IMR-90 (cell line): Measurements from ENCODE around the gene CHAF1B. TPM values are rescaled to one million over a fixed set of nuclear protein-coding genes. Genes with fewer than 3 reads are reported as not detected.

ENCODE experiments used
- ATAC-seq: fragments of 200-7000 bp; cut with Tn5 transposase; 2 replicates; pipeline ENCODE4 v1.9.1; 2020; ENCODE audit warnings: low read depth, mild to moderate bottlenecking, moderate library complexity
- BruUV-seq: library from RNA; stranded (reverse); fragments of 400-500 nt; replicated peaks from 2 replicates; lab custom pipeline; 2021; lab: Mats Ljungman, UMichigan
- CTCF ChIA-PET: fragments of 300-600 bp; formaldehyde crosslinking; extraction: SDS; loops from one replicate; lab custom pipeline; 2021; ENCODE audit warnings: antibody characterized with exemption; lab: Yijun Ruan, JAX
- POLR2A ChIA-PET: fragments of 300-600 bp; sonication (Branson Sonifier 250); formaldehyde crosslinking; loops from one replicate; lab custom pipeline; 2022; ENCODE audit warnings: antibody characterized with exemption; ENCODE audit not compliant: unreplicated experiment; lab: Charles Lee
- DNase-seq: peaks from one replicate; pipeline ENCODE4 v3.0.0; 2013
- H2AFZ ChIP-seq: replicated peaks from 2 replicates; pipeline ENCODE3; 2013; ENCODE audit warnings: low read length, mild to moderate bottlenecking; ENCODE audit not compliant: poor library complexity
- H2AK5ac ChIP-seq: 2 replicates; pipeline ENCODE4 v1.6.1; 2013; ENCODE audit warnings: low read depth, low read length, inconsistent platforms
- H2AK9ac ChIP-seq: replicated peaks from 2 replicates; pipeline ENCODE3; 2013; ENCODE audit warnings: mild to moderate bottlenecking, low read depth, low read length, moderate library complexity; ENCODE audit not compliant: poor library complexity
- H2BK120ac ChIP-seq: 2 replicates; pipeline ENCODE4 v1.6.1; 2013; ENCODE audit warnings: low read depth, low read length, inconsistent platforms
- H2BK15ac ChIP-seq: 3 replicates; pipeline ENCODE4 v1.6.1; 2013; ENCODE audit warnings: low read depth, low read length, inconsistent platforms
- H2BK20ac ChIP-seq: 2 replicates; pipeline ENCODE4 v1.6.1; 2013; ENCODE audit warnings: low read depth, mild to moderate bottlenecking, inconsistent platforms, low read length, moderate library complexity
- H2BK5ac ChIP-seq: 2 replicates; pipeline ENCODE4 v1.6.1; 2013; ENCODE audit warnings: mild to moderate bottlenecking, low read depth, low read length, inconsistent platforms; ENCODE audit not compliant: poor library complexity, severe bottlenecking
- H3K14ac ChIP-seq: replicated peaks from 2 replicates; pipeline ENCODE4 v1.6.1; 2013; ENCODE audit warnings: low read depth, low read length, inconsistent platforms
- H3K18ac ChIP-seq: 2 replicates; pipeline ENCODE4 v1.6.1; 2013; ENCODE audit warnings: low read depth, low read length, control low read depth
- H3K23ac ChIP-seq: 2 replicates; pipeline ENCODE4 v1.6.1; 2013; ENCODE audit warnings: low read depth, low read length, inconsistent platforms
- H3K27ac ChIP-seq: 2 replicates; pipeline ENCODE4 v1.5.1; 2013; ENCODE audit warnings: mild to moderate bottlenecking, control low read depth, low read length; ENCODE audit not compliant: insufficient read depth
- H3K27me3 ChIP-seq: 2 replicates; pipeline ENCODE4 v1.6.1; 2013; ENCODE audit warnings: low read length; ENCODE audit not compliant: control insufficient read depth, insufficient read depth
- H3K36me3 ChIP-seq: 2 replicates; pipeline ENCODE4 v1.6.1; 2013; ENCODE audit warnings: low read length, mixed read lengths; ENCODE audit not compliant: control insufficient read depth, insufficient read depth
- H3K4ac ChIP-seq: 2 replicates; pipeline ENCODE4 v1.6.1; 2013; ENCODE audit warnings: low read depth, low read length, inconsistent platforms
- H3K4me1 ChIP-seq: 2 replicates; pipeline ENCODE4 v1.6.1; 2013; ENCODE audit warnings: low read length, mixed read lengths; ENCODE audit not compliant: control insufficient read depth, insufficient read depth
- H3K4me2 ChIP-seq: 2 replicates; pipeline ENCODE4 v1.6.1; 2013; ENCODE audit warnings: low read depth, mild to moderate bottlenecking, control low read depth, low read length, moderate library complexity
- H3K4me3 ChIP-seq: 2 replicates; pipeline ENCODE4 v1.5.1; 2013; ENCODE audit warnings: low read depth, mild to moderate bottlenecking, control low read depth, low read length, moderate library complexity; ENCODE audit not compliant: insufficient read depth
- H3K56ac ChIP-seq: 2 replicates; pipeline ENCODE4 v1.6.1; 2013; ENCODE audit warnings: low read length, inconsistent platforms; ENCODE audit not compliant: insufficient read depth; ENCODE audit errors: extremely low read depth
- H3K79me1 ChIP-seq, 2 experiments: 2 replicates each; pipeline ENCODE4 v1.6.1; 2013; ENCODE audit warnings: low read length in 2 of 2, inconsistent platforms in 1 of 2, low read depth in 1 of 2
- H3K9ac ChIP-seq: 2 replicates; pipeline ENCODE4 v1.6.1; 2013; ENCODE audit warnings: low read depth, low read length, control low read depth
- H3K9me1 ChIP-seq: 2 replicates; pipeline ENCODE4 v1.6.1; 2013; ENCODE audit warnings: low read length, inconsistent platforms; ENCODE audit not compliant: insufficient read depth
- H3K9me3 ChIP-seq: 2 replicates; pipeline ENCODE4 v1.6.1; 2013; ENCODE audit warnings: low read length; ENCODE audit not compliant: control insufficient read depth, insufficient read depth
- H4K20me1 ChIP-seq: 2 replicates; pipeline ENCODE4 v1.6.1; 2013; ENCODE audit warnings: low read length, inconsistent platforms; ENCODE audit not compliant: insufficient read depth
- H4K5ac ChIP-seq: 2 replicates; pipeline ENCODE4 v1.6.1; 2013; ENCODE audit warnings: mild to moderate bottlenecking, low read depth, low read length, control low read depth
- H4K8ac ChIP-seq, 2 experiments: 2 replicates each; pipeline ENCODE4 v1.6.1; 2013; ENCODE audit warnings: low read depth in 2 of 2, low read length in 2 of 2, control low read depth in 1 of 2, inconsistent platforms in 1 of 2
- H4K91ac ChIP-seq: 2 replicates; pipeline ENCODE4 v1.6.1; 2013; ENCODE audit warnings: low read depth, low read length, inconsistent platforms; ENCODE audit not compliant: insufficient read depth
- NFE2L2 ChIP-seq: fragments of 150-350 bp; IDR thresholded peaks from 2 replicates; pipeline ENCODE4 v1.6.1; 2016; ENCODE audit warnings: low read depth, mild to moderate bottlenecking, low read length
- RAD21 ChIP-seq: IDR thresholded peaks from 2 replicates; pipeline ENCODE4 v1.6.1; 2012; ENCODE audit warnings: low read length, improper control_type of control experiment
- WGBS, 2 experiments: methylation state at CpG; one replicate each; pipeline versions ENCODE4 v1.1.5 to v1.1.7; 2013; ENCODE audit warnings: missing lambda C conversion rate in 2 of 2; ENCODE audit not compliant: insufficient read length in 1 of 2; ENCODE audit errors: extremely low coverage in 2 of 2; 5-methylcytosine and 5-hydroxymethylcytosine counted together
- dilution Hi-C: fragments of 300-500 bp; cut with HindIII; formaldehyde crosslinking; loops from one replicate; pipeline ENCODE4 v1.14.3; 2018; ENCODE audit warnings: low sequenced_read_pairs; ENCODE audit not compliant: unreplicated experiment
- in situ Hi-C: fragments of 300-500 bp; cut with MboI; formaldehyde crosslinking; loops from 3 replicates; pipeline ENCODE4 v1.14.3; 2019; ENCODE audit warnings: low sequenced_read_pairs, inconsistent platforms, mixed read lengths
- intact Hi-C: fragments of 100-400 bp; cut with micrococcal nuclease; formaldehyde crosslinking; loops from 2 replicates; pipeline ENCODE4 v1.10.0; 2022
- polyA plus RNA-seq, 3 experiments: library from polyadenylated mRNA; depleted of rRNA; stranded (reverse); fragments of >200 nt; gene quantifications; 2 replicates each; pipeline ENCODE4 v1.2.3, GENCODE V29; 2012; ENCODE audit warnings: low replicate concordance in 1 of 3
- total RNA-seq: library from RNA; depleted of rRNA; stranded (reverse); fragments of >200 nt; gene quantifications from 2 replicates; pipeline ENCODE4 v1.2.3, GENCODE V29; 2012

Gene CHAF1B
- total and polyA plus RNA-seq, 2 of the 4 experiments (the other 2 are of a cell fraction) = 4.5 to 6.4 TPM

DNA sequence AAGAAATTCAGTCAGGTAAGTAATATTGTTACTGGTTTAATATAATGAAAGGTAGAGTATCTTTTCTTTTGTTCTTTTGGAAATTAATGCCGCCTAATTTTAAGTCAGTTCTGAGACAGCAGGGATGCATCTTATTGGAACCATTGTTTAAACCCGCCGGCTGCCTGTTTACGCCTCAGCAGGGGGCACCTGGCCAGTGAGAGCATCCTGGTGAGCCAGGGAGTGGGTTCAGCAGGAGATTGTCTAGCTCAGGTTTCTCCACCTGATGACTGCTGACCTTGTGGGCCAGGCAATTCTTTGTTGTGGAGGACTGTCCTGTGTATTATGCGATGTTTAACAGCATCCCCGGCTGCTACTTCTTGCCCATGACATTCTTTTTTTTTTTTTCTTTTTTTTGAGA is 30.2 kb downstream of the CHAF1B start:
- H3K27ac ChIP-seq = no peak overlapping the region

More for the DNA sequence above, 30.2 kb downstream of the CHAF1B start:
- Histone ChIP-seq H4K91ac (no peak overlapping the region), H3K4me1 (no peaks in the 10 kb centered on the region), H2BK120ac (no peak overlapping the region), H2BK15ac (no peak overlapping the region), H3K36me3 (peaks cover 6% of the 10 kb centered on the region), H3K23ac (no peak overlapping the region), H3K56ac (no peak overlapping the region), H2AK9ac (no peak overlapping the region), H3K79me1 (no peaks in the 10 kb centered on the region), H4K20me1 (no peaks in the 10 kb centered on the region), H3K9ac (no peak overlapping the region), H3K27me3 (no peaks in the 10 kb centered on the region), H2AK5ac (no peak overlapping the region), H3K9me3 (no peaks in the 10 kb centered on the region), H4K5ac (no peak overlapping the region), H3K4ac (no peak overlapping the region), H3K4me2 (no peak overlapping the region), H2AFZ (no peak overlapping the region), H2BK20ac (no peak overlapping the region), H4K8ac (no peak overlapping the region), H3K9me1 (no peaks in the 10 kb centered on the region; the same call in 1 of the 2 replicates), H3K14ac (no peak overlapping the region), H2BK5ac (no peak overlapping the region), H3K18ac (no peak overlapping the region), H3K4me3 (no peak overlapping the region)
- ATAC-seq (no peak), DNase-seq (no peak)
- 100% methylated on average over 4 of the region's 6 CpGs; no CpG with 5 or more reads in 1 of the 2 experiments for WGBS, 2 experiments
- intact Hi-C loops = no loop called here
- POLR2A ChIA-PET = no interaction called here
- dilution Hi-C loops = no loop called here
- in situ Hi-C loops = no loop called here
- no peak for TF ChIP-seq RAD21
- TF ChIP-seq NFE2L2 = no peak
- CTCF ChIA-PET = no interaction called here
- BruUV-seq = no TSS peak
